Measurements from ENCODE around the gene KCNN3.
A peak's percentile ranks its signal among the peaks of the same experiment; 100 is the strongest.

The KCNN3 gene

DNA sequence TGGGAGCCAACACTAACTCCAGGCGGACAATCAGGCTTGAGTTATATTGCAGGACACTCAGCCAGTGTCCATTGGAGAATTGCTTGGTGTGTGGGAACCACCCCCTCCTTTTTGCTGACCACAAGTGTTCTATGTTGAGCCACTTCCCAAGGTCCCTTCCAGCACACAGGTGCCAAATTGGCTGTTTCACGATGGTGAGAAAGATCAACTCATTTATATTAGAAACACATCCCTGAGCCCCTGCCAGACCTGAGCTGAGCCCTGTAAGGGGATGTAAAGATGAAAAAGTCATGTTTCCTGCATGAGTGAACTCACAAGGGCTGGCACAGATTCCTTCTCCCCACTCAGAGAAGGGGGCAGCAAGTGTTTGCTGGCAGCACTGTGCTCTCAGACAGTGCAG, 96.5 kb downstream of the KCNN3 start:
- no peak for TF ChIP-seq TAF1 (IDR thresholded peaks at IDR 0.05; ENCODE audit: low read depth, low read length)
- TF ChIP-seq SPI1 (IDR thresholded peaks at IDR 0.05; ENCODE audit: low read depth, low read length): no peak
- no peak for TF ChIP-seq POLR2A (IDR thresholded peaks at IDR 0.05; ENCODE audit: low read depth, low read length)
- no peak for TF ChIP-seq POLR2AphosphoS5 (IDR thresholded peaks at IDR 0.05; ENCODE audit: low read depth, low read length)

DNA sequence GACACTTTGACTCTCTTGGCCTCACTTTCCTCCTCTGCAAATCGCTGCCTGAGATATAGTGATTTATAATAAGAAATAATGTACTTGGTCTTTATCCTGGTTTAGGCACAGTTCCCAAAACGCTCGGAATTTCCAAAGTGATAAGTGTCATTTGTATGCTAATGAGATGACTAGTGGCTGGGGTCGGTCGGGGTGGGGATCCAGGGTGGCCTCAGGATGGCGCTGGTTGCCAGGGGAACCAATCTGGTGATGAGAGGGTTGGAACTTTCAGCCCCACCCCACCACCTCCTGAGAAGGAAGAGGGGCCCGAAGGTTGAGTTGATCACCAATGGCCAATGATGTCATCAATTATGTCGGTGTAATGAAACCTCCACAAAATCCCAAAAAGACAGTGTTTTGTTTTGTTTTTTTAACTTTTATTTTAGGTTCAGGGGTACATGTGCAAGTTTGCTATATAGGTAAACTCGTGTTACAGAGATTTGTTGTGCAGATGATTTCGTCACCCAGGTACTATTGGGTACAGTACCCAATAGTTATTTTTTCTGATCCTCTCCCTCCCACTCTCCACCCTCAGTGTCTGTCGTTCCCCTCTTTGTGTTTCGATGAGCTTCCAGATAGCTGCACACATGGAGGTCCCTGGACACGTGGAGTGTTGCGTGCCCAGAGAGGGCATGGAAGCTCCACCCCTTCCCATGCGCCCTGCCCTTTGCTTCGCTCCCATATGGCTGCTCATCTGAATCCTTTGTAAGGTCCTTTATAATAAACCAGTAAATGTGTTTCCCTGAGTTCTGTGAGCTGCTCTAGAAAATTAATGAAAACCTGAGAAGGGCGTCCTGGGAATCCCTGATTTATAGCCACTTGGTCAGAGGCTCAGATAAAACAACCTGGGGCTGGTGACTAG, 97.2 kb downstream of the KCNN3 start:
- FAIRE-seq: no peak
- TF ChIP-seq TAF1 (IDR thresholded peaks at IDR 0.05; ENCODE audit: low read depth, low read length): no peak
- TF ChIP-seq POU2F2 (IDR thresholded peaks at IDR 0.05; ENCODE audit: low read depth, low read length): no peak
- TF ChIP-seq POLR2AphosphoS5 (IDR thresholded peaks at IDR 0.05; ENCODE audit: low read depth, low read length): no peak
- TF ChIP-seq PAX5 (IDR thresholded peaks at IDR 0.05; ENCODE audit: insufficient read depth, low read length, severe bottlenecking): no peak
- DNase-seq (ENCODE audit: insufficient read length, low spot score): no peak

More for the DNA sequence above, 96.5 kb downstream of the KCNN3 start:
- no peak for DNase-seq (ENCODE audit: insufficient read length, low spot score)
- FAIRE-seq: peak; percentile 35

DNA sequence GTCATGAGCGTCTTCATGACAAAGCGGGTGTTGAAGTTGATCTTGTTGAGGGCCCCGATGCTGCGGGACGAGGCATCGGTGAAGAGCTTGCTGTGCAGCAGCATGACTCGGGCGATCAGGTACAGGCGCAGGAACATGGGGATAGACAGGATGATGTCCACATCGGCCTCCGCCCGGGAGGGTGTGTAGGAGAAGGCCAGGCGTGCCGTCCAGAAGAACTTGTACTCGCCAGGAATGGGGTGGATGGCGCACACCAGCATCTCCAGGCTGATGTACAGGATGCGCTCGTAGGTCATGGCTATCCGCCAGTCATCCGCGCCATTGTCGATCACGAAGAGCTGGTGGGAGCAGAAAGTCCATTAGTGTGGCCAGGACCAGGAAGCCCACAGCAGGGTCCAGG, 98.0 kb downstream of the KCNN3 start:
- DNase-seq (ENCODE audit: insufficient read length, low spot score) (no peak), FAIRE-seq (no peak)
- no peak for TF ChIP-seq POU2F2 (IDR thresholded peaks at IDR 0.05; ENCODE audit: low read depth, low read length)

DNA sequence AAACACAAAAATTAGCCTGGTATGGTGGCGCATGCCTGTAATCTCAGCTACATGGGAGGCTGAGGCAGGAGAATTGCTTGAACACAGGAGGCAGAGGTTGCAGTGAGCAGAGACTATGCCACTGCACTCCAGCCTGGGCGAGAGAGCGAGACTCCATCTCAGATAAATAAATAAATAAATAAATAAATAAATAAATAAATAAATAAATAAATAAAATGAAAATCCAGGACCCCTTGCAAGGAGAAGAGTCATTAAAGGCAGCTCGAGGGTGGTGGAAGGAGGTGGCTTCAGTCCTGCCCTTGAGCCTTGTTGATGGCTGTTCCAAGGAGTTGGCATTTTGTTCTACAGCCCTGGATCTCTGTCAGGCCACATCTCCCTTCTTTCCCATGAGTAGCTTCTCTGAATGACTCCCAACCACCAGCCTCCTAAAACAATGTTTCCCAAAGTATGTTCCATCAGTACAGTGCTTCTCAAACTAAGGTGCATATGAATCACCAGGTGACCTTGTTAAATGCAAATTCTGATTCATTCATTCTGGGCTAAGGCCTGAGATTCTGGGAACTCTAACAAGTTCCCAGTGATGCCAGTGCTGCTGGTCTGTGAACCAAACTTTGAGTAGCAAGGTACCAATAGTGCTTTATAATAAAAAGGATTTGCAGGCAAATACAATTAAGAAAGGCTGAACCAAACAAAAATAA, 99.0 kb downstream of the KCNN3 start:
- FAIRE-seq: no peak
- TF ChIP-seq POU2F2 (IDR thresholded peaks at IDR 0.05; ENCODE audit: low read depth, low read length) (no peak), POLR2AphosphoS5 (IDR thresholded peaks at IDR 0.05; ENCODE audit: low read depth, low read length) (no peak), PAX5 (IDR thresholded peaks at IDR 0.05; ENCODE audit: insufficient read depth, low read length, severe bottlenecking) (no peak), SPI1 (IDR thresholded peaks at IDR 0.05; ENCODE audit: low read depth, low read length) (no peak), POLR2A (IDR thresholded peaks at IDR 0.05; ENCODE audit: low read depth, low read length) (no peak), TAF1 (IDR thresholded peaks at IDR 0.05; ENCODE audit: low read depth, low read length) (no peak)
- DNase-seq (ENCODE audit: insufficient read length, low spot score): no peak

DNA sequence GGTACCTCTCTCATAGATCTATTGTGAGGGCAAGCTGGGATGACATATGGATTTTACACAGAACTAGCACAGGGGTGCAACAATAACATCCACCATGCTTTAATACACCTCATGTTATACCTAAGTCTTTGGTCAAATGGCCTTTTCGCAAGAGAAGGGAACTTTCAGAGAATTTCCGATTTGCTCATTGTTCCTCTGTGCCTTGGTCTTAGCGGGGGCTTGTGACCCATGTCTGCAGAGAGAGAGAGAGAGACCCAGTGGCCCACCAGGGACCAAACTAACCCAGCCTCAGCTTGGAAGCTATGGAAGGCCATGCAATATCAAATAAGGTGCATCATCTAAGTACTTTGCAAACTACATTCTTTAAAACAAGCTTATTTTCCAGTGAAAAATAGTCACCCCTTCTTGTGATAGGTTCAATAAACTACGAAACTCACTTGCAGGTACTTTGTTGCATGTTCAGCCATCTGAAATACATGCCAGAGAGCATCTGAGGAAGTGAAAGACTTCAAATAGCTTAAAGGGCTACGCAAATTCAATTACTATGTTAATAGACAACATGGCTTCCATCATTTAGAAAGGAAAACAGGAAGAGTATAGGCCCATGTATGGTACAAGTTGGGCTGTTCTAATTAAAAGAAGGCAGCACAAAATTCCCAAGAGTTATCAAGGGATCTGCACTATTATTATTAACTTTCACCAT, 100.7 kb downstream of the KCNN3 start:
- FAIRE-seq (peak; percentile 56), DNase-seq (ENCODE audit: insufficient read length, low spot score) (no peak)
- no peak for TF ChIP-seq TAF1 (IDR thresholded peaks at IDR 0.05; ENCODE audit: low read depth, low read length)
- no peak for TF ChIP-seq POLR2A (IDR thresholded peaks at IDR 0.05; ENCODE audit: low read depth, low read length)
- TF ChIP-seq SPI1 (IDR thresholded peaks at IDR 0.05; ENCODE audit: low read depth, low read length): peak; percentile 86
- TF ChIP-seq POLR2AphosphoS5 (IDR thresholded peaks at IDR 0.05; ENCODE audit: low read depth, low read length): no peak
- TF ChIP-seq PAX5 (IDR thresholded peaks at IDR 0.05; ENCODE audit: insufficient read depth, low read length, severe bottlenecking): no peak
- TF ChIP-seq POU2F2 (IDR thresholded peaks at IDR 0.05; ENCODE audit: low read depth, low read length): no peak

DNA sequence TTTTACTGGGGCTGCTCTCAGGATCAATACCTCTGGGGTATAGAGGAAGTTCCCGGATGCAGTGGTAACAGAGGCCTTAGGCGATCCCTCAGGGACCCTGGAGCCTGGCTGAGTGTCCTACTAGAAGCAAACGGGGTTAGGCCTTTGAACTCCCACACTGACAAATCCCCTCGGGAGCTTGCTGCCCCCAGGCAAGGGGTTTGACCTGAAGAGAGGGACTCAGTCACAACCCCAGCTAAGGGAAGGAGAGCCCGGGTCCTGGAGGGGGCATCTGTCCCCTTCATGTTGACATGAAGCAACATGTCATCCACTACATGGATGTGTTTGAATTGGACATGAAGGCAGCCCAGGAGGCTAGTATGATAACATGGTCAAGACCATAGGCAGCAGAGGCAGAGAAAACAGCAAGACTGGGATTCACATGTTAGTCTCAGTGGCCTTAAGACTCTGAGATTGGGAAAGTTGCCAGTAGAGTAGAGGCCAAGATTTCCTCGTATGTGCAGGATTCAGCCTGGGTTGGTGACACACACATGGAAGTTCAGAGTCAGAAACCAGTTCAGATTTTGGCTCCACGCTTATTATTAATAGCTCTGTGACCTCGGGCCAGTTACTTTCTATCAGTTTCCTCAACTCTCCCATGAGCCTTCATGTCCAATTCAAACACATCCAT, 101.5 kb downstream of the KCNN3 start:
- DNase-seq (ENCODE audit: insufficient read length, low spot score) (no peak), FAIRE-seq (no peak)
- TF ChIP-seq POLR2A (IDR thresholded peaks at IDR 0.05; ENCODE audit: low read depth, low read length) (no peak), POU2F2 (IDR thresholded peaks at IDR 0.05; ENCODE audit: low read depth, low read length) (no peak), PAX5 (IDR thresholded peaks at IDR 0.05; ENCODE audit: insufficient read depth, low read length, severe bottlenecking) (no peak), POLR2AphosphoS5 (IDR thresholded peaks at IDR 0.05; ENCODE audit: low read depth, low read length) (no peak), SPI1 (IDR thresholded peaks at IDR 0.05; ENCODE audit: low read depth, low read length) (no peak), TAF1 (IDR thresholded peaks at IDR 0.05; ENCODE audit: low read depth, low read length) (no peak)

DNA sequence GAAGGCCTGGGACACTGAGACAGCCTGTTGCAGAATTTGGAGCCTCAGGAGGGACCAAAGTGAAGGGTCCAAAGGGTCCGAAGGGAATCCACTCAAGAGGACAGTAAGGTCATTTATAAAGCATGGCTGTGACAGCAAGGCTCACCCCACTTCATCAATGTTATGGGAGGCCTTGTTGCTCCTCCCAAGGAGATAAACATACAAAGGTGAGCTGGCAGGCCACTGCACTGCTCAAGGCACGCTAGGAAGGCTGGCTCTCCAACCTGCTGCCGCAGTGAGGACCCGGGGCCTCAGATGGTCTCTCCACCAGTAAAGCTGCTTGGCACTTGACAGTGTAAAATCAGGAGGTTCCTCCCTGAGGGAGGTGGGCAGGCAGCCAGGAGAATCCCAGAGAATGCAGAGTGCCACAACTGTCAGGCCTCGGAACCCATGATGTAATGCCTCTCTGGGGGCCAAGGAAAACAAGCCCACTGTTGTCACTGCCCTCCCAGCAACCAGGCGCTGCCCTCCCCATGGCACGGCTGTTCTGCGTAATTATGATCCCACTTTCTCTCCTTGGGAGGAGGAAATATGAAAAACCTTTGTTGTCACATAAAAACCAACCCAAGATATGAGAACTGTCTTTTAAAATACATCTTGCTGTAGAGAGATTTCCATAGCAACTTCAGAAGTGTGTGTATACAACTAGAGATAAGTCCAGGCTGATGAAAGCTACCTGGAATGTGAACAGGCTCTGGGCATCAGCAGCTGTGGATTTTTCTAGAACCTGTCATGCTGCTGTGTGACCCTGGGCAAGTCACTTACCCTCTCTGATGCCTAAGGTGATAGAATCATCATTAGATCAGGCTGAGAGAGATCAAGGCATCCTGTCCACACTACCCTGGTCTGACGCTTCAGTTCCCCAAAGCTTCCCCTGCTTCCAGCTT, 102.5 kb downstream of the KCNN3 start:
- no peak for TF ChIP-seq POLR2AphosphoS5 (IDR thresholded peaks at IDR 0.05; ENCODE audit: low read depth, low read length)
- TF ChIP-seq POLR2A (IDR thresholded peaks at IDR 0.05; ENCODE audit: low read depth, low read length): no peak
- no peak for TF ChIP-seq TAF1 (IDR thresholded peaks at IDR 0.05; ENCODE audit: low read depth, low read length)
- no peak for TF ChIP-seq POU2F2 (IDR thresholded peaks at IDR 0.05; ENCODE audit: low read depth, low read length)
- no peak for TF ChIP-seq SPI1 (IDR thresholded peaks at IDR 0.05; ENCODE audit: low read depth, low read length)
- no peak for TF ChIP-seq PAX5 (IDR thresholded peaks at IDR 0.05; ENCODE audit: insufficient read depth, low read length, severe bottlenecking)
- FAIRE-seq: no peak
- no peak for DNase-seq (ENCODE audit: insufficient read length, low spot score)

DNA sequence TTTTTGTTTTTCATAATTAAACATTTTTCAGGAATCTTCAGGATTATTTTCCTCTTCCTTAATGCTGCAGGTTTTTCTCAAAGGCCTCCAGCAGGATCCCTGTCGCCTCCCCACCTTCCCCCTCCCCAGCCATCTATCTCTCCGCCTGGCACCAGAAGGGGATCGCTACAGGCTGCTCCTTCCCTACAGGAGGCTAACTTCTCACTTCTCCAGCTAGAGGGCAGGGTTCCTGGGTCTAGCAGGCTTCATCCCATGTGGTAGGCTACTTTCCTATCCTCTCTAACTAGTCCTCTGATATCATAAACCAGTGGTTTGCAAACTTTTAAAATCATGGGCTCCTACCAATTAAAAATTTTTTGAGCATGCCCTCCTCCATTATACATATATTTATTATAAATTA, 104.1 kb downstream of the KCNN3 start:
- TF ChIP-seq TAF1 (IDR thresholded peaks at IDR 0.05; ENCODE audit: low read depth, low read length) (no peak), SPI1 (IDR thresholded peaks at IDR 0.05; ENCODE audit: low read depth, low read length) (no peak), PAX5 (IDR thresholded peaks at IDR 0.05; ENCODE audit: insufficient read depth, low read length, severe bottlenecking) (no peak), POLR2AphosphoS5 (IDR thresholded peaks at IDR 0.05; ENCODE audit: low read depth, low read length) (no peak), POU2F2 (IDR thresholded peaks at IDR 0.05; ENCODE audit: low read depth, low read length) (no peak), POLR2A (IDR thresholded peaks at IDR 0.05; ENCODE audit: low read depth, low read length) (no peak)
- FAIRE-seq: no peak
- no peak for DNase-seq (ENCODE audit: insufficient read length, low spot score)

Measured in GM12891 (cell line).